ENCODE results near the gene SUFU. TPM values are rescaled to one million over a fixed set of nuclear protein-coding genes. Genes with fewer than 3 reads are reported as not detected.

Gene SUFU
- total and polyA plus RNA-seq, 2 experiments from 2014 or later, result 2.8 to 5.6 TPM

DNA sequence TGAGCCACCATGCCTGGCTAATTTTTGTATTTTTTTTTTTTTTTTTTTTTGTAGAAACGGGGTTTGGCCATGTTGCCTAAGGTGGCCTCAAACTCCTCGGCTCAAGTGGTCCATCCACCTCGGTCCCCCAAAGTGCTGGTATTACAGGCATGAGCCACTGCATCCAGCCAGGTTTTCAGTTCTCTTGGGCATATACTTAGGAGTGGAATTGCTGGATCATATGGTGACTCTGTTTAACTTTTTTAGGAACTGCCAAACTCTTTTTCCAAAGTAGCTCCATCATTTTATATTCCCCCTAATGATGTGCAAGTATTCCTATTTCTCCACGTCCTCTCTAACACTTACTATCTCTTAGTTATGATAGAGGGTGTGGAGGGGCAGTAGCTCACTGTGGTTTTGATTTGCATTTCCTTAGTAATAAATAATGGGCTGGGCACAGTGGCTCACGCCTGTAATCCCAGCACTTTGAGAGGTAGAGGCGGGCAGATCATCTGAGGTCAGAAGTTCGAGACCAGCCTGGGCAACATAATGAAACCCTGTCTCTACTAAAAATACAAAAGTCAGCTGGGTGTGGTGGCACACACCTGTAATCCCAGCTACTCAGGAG, 41.6 kb downstream of the SUFU start:
- Histone ChIP-seq H4K20me1 (replicated peaks; ENCODE audit: insufficient read depth) (peaks cover 3% of the 10 kb centered on the region), H3K79me2 (replicated peaks; ENCODE audit: insufficient read depth) (no peaks in the 10 kb centered on the region), H3K4me3 (no peak overlapping the region), H2AFZ (no peak overlapping the region), H3K27me3 (ENCODE audit: insufficient read depth) (no peaks in the 10 kb centered on the region), H3K36me3 (ENCODE audit: insufficient read depth) (no peaks in the 10 kb centered on the region), H3K4me2 (no peak overlapping the region), H3F3A (replicated peaks; ENCODE audit: low read depth) (no peaks in the 10 kb centered on the region), H3K27ac (ENCODE audit: low read depth) (no peak overlapping the region), H3K9me2 (ENCODE audit: insufficient read depth) (no peaks in the 10 kb centered on the region), H3K4me1 (ENCODE audit: insufficient read depth) (no peaks in the 10 kb centered on the region)
- DNase-seq (ENCODE audit: low spot score) (no peak), ATAC-seq (no peak)
- TF ChIP-seq, protein P1, sequence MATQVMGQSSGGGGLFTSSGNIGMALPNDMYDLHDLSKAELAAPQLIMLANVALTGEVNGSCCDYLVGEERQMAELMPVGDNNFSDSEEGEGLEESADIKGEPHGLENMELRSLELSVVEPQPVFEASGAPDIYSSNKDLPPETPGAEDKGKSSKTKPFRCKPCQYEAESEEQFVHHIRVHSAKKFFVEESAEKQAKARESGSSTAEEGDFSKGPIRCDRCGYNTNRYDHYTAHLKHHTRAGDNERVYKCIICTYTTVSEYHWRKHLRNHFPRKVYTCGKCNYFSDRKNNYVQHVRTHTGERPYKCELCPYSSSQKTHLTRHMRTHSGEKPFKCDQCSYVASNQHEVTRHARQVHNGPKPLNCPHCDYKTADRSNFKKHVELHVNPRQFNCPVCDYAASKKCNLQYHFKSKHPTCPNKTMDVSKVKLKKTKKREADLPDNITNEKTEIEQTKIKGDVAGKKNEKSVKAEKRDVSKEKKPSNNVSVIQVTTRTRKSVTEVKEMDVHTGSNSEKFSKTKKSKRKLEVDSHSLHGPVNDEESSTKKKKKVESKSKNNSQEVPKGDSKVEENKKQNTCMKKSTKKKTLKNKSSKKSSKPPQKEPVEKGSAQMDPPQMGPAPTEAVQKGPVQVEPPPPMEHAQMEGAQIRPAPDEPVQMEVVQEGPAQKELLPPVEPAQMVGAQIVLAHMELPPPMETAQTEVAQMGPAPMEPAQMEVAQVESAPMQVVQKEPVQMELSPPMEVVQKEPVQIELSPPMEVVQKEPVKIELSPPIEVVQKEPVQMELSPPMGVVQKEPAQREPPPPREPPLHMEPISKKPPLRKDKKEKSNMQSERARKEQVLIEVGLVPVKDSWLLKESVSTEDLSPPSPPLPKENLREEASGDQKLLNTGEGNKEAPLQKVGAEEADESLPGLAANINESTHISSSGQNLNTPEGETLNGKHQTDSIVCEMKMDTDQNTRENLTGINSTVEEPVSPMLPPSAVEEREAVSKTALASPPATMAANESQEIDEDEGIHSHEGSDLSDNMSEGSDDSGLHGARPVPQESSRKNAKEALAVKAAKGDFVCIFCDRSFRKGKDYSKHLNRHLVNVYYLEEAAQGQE (IDR thresholded peaks at IDR 0.05; ENCODE audit: unreplicated experiment), result no peak
- TF ChIP-seq CREB1 (CRISPR knock-in tag; IDR thresholded peaks at IDR 0.05; ENCODE audit: low read depth), result no peak
- TF ChIP-seq STAT1 (IDR thresholded peaks at IDR 0.05; ENCODE audit: unreplicated experiment), result no peak
- TF ChIP-seq, protein P2, sequence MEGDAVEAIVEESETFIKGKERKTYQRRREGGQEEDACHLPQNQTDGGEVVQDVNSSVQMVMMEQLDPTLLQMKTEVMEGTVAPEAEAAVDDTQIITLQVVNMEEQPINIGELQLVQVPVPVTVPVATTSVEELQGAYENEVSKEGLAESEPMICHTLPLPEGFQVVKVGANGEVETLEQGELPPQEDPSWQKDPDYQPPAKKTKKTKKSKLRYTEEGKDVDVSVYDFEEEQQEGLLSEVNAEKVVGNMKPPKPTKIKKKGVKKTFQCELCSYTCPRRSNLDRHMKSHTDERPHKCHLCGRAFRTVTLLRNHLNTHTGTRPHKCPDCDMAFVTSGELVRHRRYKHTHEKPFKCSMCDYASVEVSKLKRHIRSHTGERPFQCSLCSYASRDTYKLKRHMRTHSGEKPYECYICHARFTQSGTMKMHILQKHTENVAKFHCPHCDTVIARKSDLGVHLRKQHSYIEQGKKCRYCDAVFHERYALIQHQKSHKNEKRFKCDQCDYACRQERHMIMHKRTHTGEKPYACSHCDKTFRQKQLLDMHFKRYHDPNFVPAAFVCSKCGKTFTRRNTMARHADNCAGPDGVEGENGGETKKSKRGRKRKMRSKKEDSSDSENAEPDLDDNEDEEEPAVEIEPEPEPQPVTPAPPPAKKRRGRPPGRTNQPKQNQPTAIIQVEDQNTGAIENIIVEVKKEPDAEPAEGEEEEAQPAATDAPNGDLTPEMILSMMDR (conservative IDR thresholded peaks at IDR 0.05; ENCODE audit: low read depth in 2 of 2), result no peak
- TF ChIP-seq EZH2phosphoT487 (IDR thresholded peaks at IDR 0.05; ENCODE audit: unreplicated experiment), result no peak
- TF ChIP-seq, protein P3, sequence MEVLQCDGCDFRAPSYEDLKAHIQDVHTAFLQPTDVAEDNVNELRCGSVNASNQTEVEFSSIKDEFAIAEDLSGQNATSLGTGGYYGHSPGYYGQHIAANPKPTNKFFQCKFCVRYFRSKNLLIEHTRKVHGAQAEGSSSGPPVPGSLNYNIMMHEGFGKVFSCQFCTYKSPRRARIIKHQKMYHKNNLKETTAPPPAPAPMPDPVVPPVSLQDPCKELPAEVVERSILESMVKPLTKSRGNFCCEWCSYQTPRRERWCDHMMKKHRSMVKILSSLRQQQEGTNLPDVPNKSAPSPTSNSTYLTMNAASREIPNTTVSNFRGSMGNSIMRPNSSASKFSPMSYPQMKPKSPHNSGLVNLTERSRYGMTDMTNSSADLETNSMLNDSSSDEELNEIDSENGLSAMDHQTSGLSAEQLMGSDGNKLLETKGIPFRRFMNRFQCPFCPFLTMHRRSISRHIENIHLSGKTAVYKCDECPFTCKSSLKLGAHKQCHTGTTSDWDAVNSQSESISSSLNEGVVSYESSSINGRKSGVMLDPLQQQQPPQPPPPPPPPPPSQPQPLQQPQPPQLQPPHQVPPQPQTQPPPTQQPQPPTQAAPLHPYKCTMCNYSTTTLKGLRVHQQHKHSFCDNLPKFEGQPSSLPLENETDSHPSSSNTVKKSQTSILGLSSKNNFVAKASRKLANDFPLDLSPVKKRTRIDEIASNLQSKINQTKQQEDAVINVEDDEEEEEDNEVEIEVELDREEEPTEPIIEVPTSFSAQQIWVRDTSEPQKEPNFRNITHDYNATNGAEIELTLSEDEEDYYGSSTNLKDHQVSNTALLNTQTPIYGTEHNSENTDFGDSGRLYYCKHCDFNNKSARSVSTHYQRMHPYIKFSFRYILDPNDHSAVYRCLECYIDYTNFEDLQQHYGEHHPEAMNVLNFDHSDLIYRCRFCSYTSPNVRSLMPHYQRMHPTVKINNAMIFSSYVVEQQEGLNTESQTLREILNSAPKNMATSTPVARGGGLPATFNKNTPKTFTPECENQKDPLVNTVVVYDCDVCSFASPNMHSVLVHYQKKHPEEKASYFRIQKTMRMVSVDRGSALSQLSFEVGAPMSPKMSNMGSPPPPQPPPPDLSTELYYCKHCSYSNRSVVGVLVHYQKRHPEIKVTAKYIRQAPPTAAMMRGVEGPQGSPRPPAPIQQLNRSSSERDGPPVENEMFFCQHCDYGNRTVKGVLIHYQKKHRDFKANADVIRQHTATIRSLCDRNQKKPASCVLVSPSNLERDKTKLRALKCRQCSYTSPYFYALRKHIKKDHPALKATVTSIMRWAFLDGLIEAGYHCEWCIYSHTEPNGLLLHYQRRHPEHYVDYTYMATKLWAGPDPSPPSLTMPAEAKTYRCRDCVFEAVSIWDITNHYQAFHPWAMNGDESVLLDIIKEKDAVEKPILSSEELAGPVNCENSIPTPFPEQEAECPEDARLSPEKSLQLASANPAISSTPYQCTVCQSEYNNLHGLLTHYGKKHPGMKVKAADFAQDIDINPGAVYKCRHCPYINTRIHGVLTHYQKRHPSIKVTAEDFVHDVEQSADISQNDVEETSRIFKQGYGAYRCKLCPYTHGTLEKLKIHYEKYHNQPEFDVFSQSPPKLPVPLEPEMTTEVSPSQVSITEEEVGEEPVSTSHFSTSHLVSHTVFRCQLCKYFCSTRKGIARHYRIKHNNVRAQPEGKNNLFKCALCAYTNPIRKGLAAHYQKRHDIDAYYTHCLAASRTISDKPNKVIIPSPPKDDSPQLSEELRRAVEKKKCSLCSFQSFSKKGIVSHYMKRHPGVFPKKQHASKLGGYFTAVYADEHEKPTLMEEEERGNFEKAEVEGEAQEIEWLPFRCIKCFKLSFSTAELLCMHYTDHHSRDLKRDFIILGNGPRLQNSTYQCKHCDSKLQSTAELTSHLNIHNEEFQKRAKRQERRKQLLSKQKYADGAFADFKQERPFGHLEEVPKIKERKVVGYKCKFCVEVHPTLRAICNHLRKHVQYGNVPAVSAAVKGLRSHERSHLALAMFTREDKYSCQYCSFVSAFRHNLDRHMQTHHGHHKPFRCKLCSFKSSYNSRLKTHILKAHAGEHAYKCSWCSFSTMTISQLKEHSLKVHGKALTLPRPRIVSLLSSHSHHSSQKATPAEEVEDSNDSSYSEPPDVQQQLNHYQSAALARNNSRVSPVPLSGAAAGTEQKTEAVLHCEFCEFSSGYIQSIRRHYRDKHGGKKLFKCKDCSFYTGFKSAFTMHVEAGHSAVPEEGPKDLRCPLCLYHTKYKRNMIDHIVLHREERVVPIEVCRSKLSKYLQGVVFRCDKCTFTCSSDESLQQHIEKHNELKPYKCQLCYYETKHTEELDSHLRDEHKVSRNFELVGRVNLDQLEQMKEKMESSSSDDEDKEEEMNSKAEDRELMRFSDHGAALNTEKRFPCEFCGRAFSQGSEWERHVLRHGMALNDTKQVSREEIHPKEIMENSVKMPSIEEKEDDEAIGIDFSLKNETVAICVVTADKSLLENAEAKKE (CRISPR knock-in tag; IDR thresholded peaks at IDR 0.05), result no peak
- TF ChIP-seq, protein P4, sequence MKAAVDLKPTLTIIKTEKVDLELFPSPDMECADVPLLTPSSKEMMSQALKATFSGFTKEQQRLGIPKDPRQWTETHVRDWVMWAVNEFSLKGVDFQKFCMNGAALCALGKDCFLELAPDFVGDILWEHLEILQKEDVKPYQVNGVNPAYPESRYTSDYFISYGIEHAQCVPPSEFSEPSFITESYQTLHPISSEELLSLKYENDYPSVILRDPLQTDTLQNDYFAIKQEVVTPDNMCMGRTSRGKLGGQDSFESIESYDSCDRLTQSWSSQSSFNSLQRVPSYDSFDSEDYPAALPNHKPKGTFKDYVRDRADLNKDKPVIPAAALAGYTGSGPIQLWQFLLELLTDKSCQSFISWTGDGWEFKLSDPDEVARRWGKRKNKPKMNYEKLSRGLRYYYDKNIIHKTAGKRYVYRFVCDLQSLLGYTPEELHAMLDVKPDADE (IDR thresholded peaks at IDR 0.05), result no peak
- TF ChIP-seq POLR2AphosphoS5 (IDR thresholded peaks at IDR 0.05; ENCODE audit: low read depth), result no peak
- no peak for TF ChIP-seq ZNF331 (CRISPR knock-in tag; IDR thresholded peaks at IDR 0.05; ENCODE audit: low read depth)
- TF ChIP-seq NANOG (IDR thresholded peaks at IDR 0.05; ENCODE audit: borderline replicate concordance), result no peak
- TF ChIP-seq JUNB (IDR thresholded peaks at IDR 0.05; ENCODE audit: unreplicated experiment), result no peak
- TF ChIP-seq EZH2 (IDR thresholded peaks at IDR 0.05; ENCODE audit: low read depth, unreplicated experiment), result no peak
- TF ChIP-seq ZNF114 (CRISPR knock-in tag; IDR thresholded peaks at IDR 0.05), result no peak
- Mint-ChIP-seq H3K4me1 (peaks cover 4% of the 10 kb centered on the region; the same call in 2 of the 3 replicates), H3K36me3 (ENCODE audit: low read depth) (peaks cover 2% of the 10 kb centered on the region; the same call in 2 of the 3 replicates), H3K27me3 (ENCODE audit: insufficient read depth, low read depth, poor library complexity) (peaks cover 5% of the 10 kb centered on the region), H3K4me3 (no peak overlapping the region), H3K9me3 (no peaks in the 10 kb centered on the region), H3K27ac (no peak overlapping the region)
